ENCODE results near the gene LRRIQ3. TPM values are rescaled to one million over a fixed set of nuclear protein-coding genes. Genes with fewer than 3 reads are reported as not detected.

LRRIQ3 gene
- total RNA-seq, 1 experiment from 2014 or later, result 0.46 TPM

- TF ChIP-seq ARID4B (CRISPR knock-in tag; IDR thresholded peaks at IDR 0.05; ENCODE audit: borderline replicate concordance), result no peak
- no peak for TF ChIP-seq GABPB1 (CRISPR knock-in tag; IDR thresholded peaks at IDR 0.05)
- no peak for TF ChIP-seq E2F5 (CRISPR knock-in tag; IDR thresholded peaks at IDR 0.05)
- no peak for TF ChIP-seq MLX (CRISPR knock-in tag; IDR thresholded peaks at IDR 0.05)
- TF ChIP-seq IRF1 (CRISPR knock-in tag; IDR thresholded peaks at IDR 0.05), result no peak
- no peak for TF ChIP-seq AFF4 (CRISPR knock-in tag; IDR thresholded peaks at IDR 0.05; ENCODE audit: borderline replicate concordance)
- TF ChIP-seq GTF2I (CRISPR knock-in tag; conservative IDR thresholded peaks at IDR 0.05), result no peak
These were observed 37.2 kb upstream of the LRRIQ3 start, which contains the start of gene TNNI3K (continued) for GRCh38 chr1:74235153-74235552.

GRCh38 chr1:74223453-74223852, 25.5 kb upstream of the LRRIQ3 start:
- Mint-ChIP-seq H3K9me3 (no peaks in the 10 kb centered on the region), H3K4me1 (no peaks in the 10 kb centered on the region), H3K4me3 (no peak overlapping the region), H3K27me3 (ENCODE audit: low read depth) (no peaks in the 10 kb centered on the region), H3K27ac (no peak overlapping the region), H3K36me3 (no peaks in the 10 kb centered on the region)
- DNase-seq (ENCODE audit: low spot score), result no peak
- POLR2A ChIA-PET, result no interaction called here
- ATAC-seq, result no peak
- CTCF ChIA-PET, result no interaction called here
- TF ChIP-seq ATF2 (CRISPR knock-in tag; IDR thresholded peaks at IDR 0.05; ENCODE audit: borderline replicate concordance, low read depth), result no peak
- no peak for TF ChIP-seq MYBL2 (CRISPR knock-in tag; IDR thresholded peaks at IDR 0.05)
- no peak for TF ChIP-seq FOXP4 (CRISPR knock-in tag; IDR thresholded peaks at IDR 0.05)
- no peak for TF ChIP-seq EMX1 (CRISPR knock-in tag; IDR thresholded peaks at IDR 0.05)
- TF ChIP-seq ATF6 (CRISPR knock-in tag; IDR thresholded peaks at IDR 0.05), result no peak
- TF ChIP-seq OVOL2 (CRISPR knock-in tag; IDR thresholded peaks at IDR 0.05; ENCODE audit: borderline replicate concordance), result no peak
- TF ChIP-seq SMAD4 (CRISPR knock-in tag; IDR thresholded peaks at IDR 0.05), result no peak
- no peak for TF ChIP-seq JAZF1 (CRISPR knock-in tag; IDR thresholded peaks at IDR 0.05)
- no peak for TF ChIP-seq CREM (CRISPR knock-in tag; IDR thresholded peaks at IDR 0.05)
- no peak for TF ChIP-seq ZBTB43 (CRISPR knock-in tag; IDR thresholded peaks at IDR 0.05)

All from WTC11 (cell line).